ENCODE results near the gene NTM.

Gene NTM

DNA sequence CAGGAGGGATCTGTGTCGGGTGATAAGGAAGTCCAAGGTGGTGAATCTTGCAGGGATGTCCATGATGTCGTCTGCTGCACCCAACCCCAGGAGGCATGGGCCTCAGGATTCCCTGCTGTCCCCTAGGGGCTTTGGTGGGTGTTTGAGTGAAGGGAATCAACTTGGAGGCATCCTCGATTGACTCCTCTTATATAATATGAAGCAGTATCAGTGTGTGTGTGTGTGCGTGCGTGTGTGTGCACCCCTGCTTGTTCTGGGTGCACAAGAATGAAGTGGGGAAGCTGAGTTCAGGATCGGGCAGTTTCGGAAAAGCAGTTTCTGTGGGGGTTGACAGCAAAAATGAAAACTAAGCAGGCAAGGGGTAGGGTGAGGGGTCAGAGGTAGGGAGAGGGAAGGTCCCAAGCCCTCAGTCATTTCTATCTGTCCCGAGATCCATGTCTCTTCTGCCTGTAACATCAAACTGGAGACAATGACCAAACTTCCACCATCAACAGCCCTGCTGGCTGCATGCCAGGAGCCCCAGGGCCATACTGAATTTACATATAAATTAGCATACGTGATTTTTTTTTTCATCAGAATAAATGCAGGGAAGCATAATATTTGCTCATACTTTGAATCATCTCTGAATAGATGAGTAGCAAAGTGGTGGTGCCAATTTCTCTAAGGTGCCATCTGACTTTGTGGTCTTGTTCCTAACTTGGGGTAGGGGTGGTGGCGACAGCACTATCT, 2.0 kb downstream of the NTM start:
- no peak for DNase-seq (ENCODE audit: low read depth in 1 of 2, low spot score in 1 of 2)

GRCh38 chr11:131373095-131373725, 2.8 kb downstream of the NTM start:
- DNase-seq (ENCODE audit: low read depth in 1 of 2, low spot score in 1 of 2), result no peak

DNA sequence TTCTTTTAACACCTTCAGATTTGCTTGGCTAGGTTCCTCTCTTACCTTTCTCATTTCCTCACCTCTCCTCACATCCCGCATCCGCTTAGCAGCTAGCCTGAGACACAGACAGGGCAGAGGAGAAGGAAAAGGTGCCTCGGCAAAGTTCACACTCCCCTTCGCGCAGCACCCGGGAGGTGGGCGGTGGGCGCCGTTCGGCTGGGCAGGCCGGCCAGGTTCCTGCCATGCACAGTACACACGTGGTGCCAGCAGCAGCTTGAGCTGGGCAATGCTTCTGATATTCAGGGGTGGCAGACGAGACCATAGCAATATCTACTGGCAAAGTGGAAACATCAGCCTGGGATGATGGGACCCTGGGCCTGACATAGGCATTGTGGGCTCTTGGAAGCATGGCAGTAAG, 3.3 kb downstream of the NTM start:
- DNase-seq (ENCODE audit: low read depth in 1 of 2, low spot score in 1 of 2), result no peak

DNA sequence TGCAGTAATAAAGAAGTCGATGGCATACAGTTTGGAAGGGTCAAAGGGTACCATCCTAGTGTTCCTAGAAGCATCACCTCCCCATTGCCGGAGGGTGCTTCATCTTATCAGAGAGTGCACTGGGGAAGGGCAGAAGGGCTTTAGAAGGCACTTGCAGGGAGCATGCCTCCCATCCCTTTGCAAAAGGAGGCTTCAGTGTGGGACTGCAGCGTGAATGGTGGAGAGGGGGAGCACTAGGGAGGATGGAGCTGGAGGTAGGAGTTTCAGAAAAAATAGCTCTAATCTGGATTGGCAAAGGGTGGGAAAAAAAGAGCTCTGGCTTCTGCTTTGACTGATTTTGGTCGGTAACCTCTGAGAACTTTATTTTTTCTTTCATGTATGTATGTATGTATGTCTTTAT, 5.0 kb downstream of the NTM start:
- no peak for DNase-seq (ENCODE audit: low read depth in 1 of 2, low spot score in 1 of 2)

DNA sequence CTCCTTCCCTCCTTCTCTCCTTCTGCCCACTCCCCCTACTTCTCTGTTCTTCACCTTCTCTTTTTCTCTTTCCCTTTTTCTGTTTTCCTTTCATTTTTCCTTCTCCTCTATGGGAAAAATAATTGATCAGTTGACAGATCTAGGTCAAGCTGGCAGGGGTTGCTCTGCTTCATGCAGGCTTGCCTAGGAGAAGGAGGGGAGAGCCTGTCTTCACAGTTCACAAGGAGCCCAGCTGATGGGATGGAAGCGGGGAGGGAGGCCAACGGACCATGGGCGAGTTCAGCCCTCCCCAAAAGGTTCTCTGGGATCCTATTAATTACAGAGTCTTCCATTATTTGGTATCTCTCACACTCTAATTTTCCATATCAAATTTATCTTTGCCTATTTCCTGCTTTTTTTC, 5.5 kb downstream of the NTM start:
- no peak for DNase-seq (ENCODE audit: low read depth in 1 of 2, low spot score in 1 of 2)

GRCh38 chr11:131378931-131379330, 8.5 kb downstream of the NTM start:
- DNase-seq (ENCODE audit: low read depth in 1 of 2, low spot score in 1 of 2), result no peak

DNA sequence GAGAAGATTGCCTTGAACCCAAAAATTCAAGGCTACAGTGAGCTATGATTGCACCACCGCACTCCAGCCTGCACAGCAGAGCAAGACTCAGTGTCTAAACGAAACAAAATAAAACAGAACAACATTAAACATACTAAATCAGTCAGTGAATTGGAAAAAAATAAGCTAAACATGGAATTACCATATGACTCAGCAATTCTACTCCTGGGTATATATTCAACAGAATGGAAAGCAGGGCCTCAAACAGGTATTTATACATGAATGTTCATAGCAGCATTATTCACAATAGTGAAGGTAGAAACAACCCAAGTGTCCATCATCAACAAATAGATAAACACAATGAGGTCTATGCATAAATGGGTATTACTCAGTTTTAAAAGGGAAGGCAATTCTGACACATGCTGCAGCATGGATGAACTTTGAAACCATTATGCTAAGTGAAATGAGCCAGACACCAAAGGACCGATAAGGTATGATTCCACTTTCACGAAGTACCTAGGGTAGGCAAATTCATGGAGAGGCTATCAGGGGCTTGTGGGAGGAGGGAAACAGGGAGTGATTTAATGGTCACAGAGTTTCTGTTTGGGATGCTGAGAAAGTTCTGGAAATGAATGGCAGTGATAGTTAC, 15.5 kb downstream of the NTM start:
- no peak for DNase-seq (ENCODE audit: low read depth in 1 of 2, low spot score in 1 of 2)

- no peak for DNase-seq (ENCODE audit: low read depth in 1 of 2, low spot score in 1 of 2)
These were observed 16.0 kb downstream of the NTM start for GRCh38 chr11:131386408-131386807.

DNA sequence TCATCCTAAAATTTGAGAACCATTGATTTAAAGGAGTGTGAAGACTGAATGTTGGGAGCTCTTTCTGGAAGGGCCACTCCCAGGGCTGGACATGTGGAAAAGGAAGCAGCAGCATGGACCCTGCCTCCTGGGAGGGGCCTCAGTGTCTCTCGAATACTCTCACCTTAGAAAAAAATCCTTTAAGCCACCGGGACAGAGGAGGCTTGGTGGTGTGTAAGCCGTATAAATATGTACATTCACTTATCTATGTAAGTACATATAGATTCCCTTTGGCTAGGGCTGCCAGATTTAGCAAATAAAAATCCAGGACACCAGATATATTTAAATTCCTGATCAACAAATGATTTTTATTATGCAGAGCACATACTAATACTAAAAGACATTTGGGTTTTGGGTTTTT, 17.6 kb downstream of the NTM start:
- no peak for DNase-seq (ENCODE audit: low read depth in 1 of 2, low spot score in 1 of 2)

DNA sequence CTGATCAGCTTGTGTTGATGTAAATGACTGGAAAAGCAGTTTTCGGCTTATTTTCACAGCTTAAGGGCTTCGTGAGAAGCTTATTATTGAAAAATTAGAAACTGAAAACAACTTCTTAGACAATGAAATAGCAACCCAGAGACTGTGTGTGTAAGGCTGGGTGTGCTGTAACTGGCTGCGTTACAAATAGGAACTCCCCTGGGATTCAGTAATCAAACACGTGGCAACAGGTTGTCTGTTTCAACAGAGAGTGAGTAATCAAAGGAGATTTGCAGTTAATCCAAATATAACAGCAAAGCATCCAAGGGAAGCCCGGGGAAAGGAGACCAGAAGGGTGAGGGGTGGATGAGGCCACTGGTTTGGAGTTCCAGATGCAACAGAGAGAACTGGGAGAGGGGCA, 19.2 kb downstream of the NTM start:
- no peak for DNase-seq (ENCODE audit: low read depth in 1 of 2, low spot score in 1 of 2)

DNA sequence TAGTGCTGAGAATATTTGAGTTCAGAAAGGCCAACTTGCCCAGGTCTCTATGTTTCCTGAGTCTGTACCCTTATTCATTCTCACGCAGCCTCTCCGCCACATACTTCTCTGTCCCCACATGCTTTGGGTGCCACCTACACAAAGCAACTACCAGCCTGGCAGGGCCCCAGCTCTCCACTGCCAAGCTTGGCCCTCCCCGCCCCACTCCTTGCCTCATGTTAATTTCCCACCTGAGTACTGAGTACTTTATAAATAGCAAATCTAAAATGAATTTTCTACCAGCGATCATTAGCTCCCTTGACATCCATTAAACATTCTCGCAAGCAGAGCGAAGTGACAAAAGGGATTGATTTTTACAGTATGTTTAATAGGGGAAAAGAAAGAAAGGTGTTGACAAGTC, 20.8 kb downstream of the NTM start:
- no peak for DNase-seq (ENCODE audit: low read depth in 1 of 2, low spot score in 1 of 2)

GRCh38 chr11:131392528-131393255, 22.3 kb downstream of the NTM start:
- DNase-seq (ENCODE audit: low read depth in 1 of 2, low spot score in 1 of 2), result no peak

DNA sequence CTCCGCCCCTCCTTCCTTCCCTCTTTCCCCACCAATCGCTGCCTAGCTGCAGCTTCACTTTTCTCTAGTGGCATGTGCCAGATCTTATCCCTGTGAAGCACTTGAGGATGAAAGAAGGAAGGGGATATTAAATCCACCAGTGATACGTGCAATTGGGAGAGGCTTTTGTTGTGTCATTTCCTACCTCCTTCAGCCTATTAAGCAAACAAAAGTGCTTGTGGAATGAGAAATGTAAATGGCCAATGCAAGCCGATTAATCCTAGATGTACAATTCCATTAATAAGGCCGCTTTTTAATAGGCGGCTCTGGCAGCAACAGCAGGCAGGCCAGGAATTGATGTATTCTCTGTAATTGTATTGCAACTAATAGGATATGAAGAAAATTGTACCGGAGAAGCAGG, 23.3 kb downstream of the NTM start:
- no peak for DNase-seq (ENCODE audit: low read depth in 1 of 2, low spot score in 1 of 2)

DNA sequence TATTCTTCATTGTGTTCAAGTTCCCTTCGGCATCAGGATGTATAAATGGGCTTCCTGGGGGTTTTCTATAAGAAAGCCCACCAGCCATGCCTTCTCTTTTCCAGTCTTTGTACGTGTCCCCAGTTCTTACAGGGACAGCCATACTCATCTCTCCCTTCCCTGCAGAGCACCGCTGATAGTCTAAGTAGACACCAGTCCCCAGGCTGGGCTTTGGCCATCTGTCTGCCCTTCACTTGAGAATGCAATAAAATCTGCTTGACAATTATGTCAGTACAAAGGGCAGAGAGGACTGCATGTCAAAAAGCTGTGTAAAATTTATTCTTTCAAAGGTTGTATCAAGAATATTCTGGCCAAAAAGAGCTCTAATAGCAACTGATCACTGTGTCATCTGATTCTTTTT, 27.3 kb downstream of the NTM start:
- DNase-seq (ENCODE audit: low read depth in 1 of 2, low spot score in 1 of 2), result no peak

DNA sequence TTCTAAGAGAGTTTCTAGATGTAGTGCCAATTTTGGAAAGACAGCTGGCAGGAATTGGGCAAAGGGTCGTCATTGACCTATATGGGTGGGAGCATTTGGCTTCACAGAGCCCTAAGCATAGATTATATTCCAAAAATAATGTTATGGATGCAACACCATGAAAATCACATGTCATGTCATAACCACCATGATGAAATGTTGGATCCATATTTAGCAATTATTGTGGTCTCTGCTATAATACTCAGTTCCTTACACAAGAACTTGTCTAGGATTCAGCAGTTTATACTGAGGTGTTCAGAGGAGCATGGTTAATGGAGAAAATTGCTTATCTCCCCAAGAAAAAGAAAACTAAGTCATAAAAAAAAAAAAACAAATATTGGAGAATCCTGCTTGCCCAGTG, 31.6 kb downstream of the NTM start:
- DNase-seq (ENCODE audit: low read depth in 1 of 2, low spot score in 1 of 2), result no peak

- DNase-seq (ENCODE audit: low read depth in 1 of 2, low spot score in 1 of 2), result no peak
These were observed 33.6 kb downstream of the NTM start for GRCh38 chr11:131404010-131404409.

GRCh38 chr11:131408025-131408640, 37.7 kb downstream of the NTM start:
- DNase-seq (ENCODE audit: low read depth in 1 of 2, low spot score in 1 of 2), result no peak

GRCh38 chr11:131409345-131409744, 38.9 kb downstream of the NTM start:
- DNase-seq (ENCODE audit: low read depth in 1 of 2, low spot score in 1 of 2), result no peak

GRCh38 chr11:131411636-131412035, 41.2 kb downstream of the NTM start:
- DNase-seq (ENCODE audit: low read depth in 1 of 2, low spot score in 1 of 2), result no peak

DNA sequence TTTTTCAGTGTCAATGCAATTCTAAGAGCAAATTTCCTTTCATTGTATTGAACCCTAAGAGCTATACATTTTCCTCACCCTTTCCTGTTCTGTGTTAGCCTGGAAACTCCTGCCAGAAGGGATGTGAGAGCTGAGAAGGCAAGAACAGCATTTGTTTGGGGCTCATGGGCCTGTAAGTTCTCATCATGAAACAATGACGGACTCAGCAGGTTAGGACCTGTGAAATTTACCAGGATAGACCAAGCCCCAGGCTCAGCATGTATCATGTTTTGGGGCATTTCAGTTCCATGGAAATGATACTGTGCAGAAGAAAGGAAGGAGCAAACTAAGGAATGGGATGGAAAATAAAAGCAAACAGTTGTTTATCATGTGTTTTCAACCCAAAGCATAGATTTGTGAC, 41.6 kb downstream of the NTM start:
- no peak for DNase-seq (ENCODE audit: low read depth in 1 of 2, low spot score in 1 of 2)

DNA sequence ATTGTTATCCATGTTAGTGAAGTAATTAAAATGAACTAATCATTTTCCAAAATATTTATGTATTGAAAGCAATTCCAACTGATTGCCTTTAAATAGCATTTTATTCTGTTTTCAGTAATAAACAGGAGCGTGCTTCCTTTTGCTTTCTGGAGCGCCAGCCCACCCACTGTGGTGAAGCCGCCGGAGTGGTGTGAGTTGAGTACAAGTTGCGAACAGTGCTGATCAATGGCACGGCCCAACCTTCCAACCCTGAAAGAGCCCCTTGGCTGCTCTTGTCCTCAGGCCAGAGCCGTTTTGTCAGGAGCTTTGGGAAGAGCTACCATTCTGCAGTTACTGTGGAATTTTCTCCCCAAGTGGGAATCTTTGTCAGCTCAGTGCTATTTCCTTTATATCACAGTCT, 42.8 kb downstream of the NTM start:
- no peak for DNase-seq (ENCODE audit: low read depth in 1 of 2, low spot score in 1 of 2)

- no peak for DNase-seq (ENCODE audit: low read depth in 1 of 2, low spot score in 1 of 2)
These were observed 47.8 kb downstream of the NTM start for GRCh38 chr11:131418189-131418588.
